NCI-H446 (cell line): Measurements from ENCODE around the gene RPS6KL1.

Experiments
- DNase-seq, 2 experiments: peaks; one replicate each; lab custom pipeline; 2025; lab: John Stamatoyannopoulos, UW

The RPS6KL1 gene

GRCh38 chr14:74882103-74882920, 40.7 kb downstream of the RPS6KL1 start:
- no peak for DNase-seq

- peak; percentile 70 to 87 for DNase-seq
Measured at GRCh38 chr14:74881431-74882102, 41.5 kb downstream of the RPS6KL1 start, which contains the start of gene DLST. Gene DLST (plus strand): TSS chr14:74881916. CDS start chr14:74881954, 38 bp downstream.

GRCh38 chr14:74879427-74880182, 43.5 kb downstream of the RPS6KL1 start:
- no peak for DNase-seq

GRCh38 chr14:74875941-74876913, 46.8 kb downstream of the RPS6KL1 start, which contains the start of gene PROX2:
Gene PROX2 (minus strand): TSS chr14:74876145. CDS start chr14:74863834, 12,311 bp downstream.
- DNase-seq: no peak

- no peak for DNase-seq
Measured at GRCh38 chr14:74875204-74875603, 47.9 kb downstream of the RPS6KL1 start.

GRCh38 chr14:74871819-74872218, 51.2 kb downstream of the RPS6KL1 start:
- DNase-seq: no peak

GRCh38 chr14:74868739-74869138, 54.3 kb downstream of the RPS6KL1 start:
- DNase-seq: no peak

GRCh38 chr14:74867673-74868072, 55.4 kb downstream of the RPS6KL1 start:
- DNase-seq: peak; percentile 28 to 74

- no peak for DNase-seq
Measured at GRCh38 chr14:74866708-74867389, 56.2 kb downstream of the RPS6KL1 start.

GRCh38 chr14:74865156-74865555, 57.9 kb downstream of the RPS6KL1 start:
- no peak for DNase-seq

- DNase-seq: no peak
Measured at GRCh38 chr14:74864198-74864597, 58.9 kb downstream of the RPS6KL1 start.

GRCh38 chr14:74863274-74863673, 59.8 kb downstream of the RPS6KL1 start:
- DNase-seq: no peak

- no peak for DNase-seq
Measured at GRCh38 chr14:74861734-74862090, 61.3 kb downstream of the RPS6KL1 start.

- peak; percentile 79 to 90 for DNase-seq
Measured at GRCh38 chr14:74860899-74861733, 61.9 kb downstream of the RPS6KL1 start.

GRCh38 chr14:74859757-74860552, 63.1 kb downstream of the RPS6KL1 start:
- DNase-seq: no peak

- DNase-seq: no peak
Measured at GRCh38 chr14:74858022-74858421, 65.0 kb downstream of the RPS6KL1 start.

- DNase-seq: no peak
Measured at GRCh38 chr14:74856366-74856765, 66.7 kb downstream of the RPS6KL1 start.

GRCh38 chr14:74855945-74856344, 67.1 kb downstream of the RPS6KL1 start:
- no peak for DNase-seq

- DNase-seq: no peak
Measured at GRCh38 chr14:74855021-74855420, 68.0 kb downstream of the RPS6KL1 start.
